ENCODE data around the gene REV3L.
A peak's percentile ranks its signal among the peaks of the same experiment; 100 is the strongest.
"Not testable (repeated sequence)": the region's sequence is repeated elsewhere in the genome, so short reads cannot be mapped to it uniquely, and the experiment has no call there.

The REV3L gene, protein sequence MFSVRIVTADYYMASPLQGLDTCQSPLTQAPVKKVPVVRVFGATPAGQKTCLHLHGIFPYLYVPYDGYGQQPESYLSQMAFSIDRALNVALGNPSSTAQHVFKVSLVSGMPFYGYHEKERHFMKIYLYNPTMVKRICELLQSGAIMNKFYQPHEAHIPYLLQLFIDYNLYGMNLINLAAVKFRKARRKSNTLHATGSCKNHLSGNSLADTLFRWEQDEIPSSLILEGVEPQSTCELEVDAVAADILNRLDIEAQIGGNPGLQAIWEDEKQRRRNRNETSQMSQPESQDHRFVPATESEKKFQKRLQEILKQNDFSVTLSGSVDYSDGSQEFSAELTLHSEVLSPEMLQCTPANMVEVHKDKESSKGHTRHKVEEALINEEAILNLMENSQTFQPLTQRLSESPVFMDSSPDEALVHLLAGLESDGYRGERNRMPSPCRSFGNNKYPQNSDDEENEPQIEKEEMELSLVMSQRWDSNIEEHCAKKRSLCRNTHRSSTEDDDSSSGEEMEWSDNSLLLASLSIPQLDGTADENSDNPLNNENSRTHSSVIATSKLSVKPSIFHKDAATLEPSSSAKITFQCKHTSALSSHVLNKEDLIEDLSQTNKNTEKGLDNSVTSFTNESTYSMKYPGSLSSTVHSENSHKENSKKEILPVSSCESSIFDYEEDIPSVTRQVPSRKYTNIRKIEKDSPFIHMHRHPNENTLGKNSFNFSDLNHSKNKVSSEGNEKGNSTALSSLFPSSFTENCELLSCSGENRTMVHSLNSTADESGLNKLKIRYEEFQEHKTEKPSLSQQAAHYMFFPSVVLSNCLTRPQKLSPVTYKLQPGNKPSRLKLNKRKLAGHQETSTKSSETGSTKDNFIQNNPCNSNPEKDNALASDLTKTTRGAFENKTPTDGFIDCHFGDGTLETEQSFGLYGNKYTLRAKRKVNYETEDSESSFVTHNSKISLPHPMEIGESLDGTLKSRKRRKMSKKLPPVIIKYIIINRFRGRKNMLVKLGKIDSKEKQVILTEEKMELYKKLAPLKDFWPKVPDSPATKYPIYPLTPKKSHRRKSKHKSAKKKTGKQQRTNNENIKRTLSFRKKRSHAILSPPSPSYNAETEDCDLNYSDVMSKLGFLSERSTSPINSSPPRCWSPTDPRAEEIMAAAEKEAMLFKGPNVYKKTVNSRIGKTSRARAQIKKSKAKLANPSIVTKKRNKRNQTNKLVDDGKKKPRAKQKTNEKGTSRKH (N-terminal part only)

DNA sequence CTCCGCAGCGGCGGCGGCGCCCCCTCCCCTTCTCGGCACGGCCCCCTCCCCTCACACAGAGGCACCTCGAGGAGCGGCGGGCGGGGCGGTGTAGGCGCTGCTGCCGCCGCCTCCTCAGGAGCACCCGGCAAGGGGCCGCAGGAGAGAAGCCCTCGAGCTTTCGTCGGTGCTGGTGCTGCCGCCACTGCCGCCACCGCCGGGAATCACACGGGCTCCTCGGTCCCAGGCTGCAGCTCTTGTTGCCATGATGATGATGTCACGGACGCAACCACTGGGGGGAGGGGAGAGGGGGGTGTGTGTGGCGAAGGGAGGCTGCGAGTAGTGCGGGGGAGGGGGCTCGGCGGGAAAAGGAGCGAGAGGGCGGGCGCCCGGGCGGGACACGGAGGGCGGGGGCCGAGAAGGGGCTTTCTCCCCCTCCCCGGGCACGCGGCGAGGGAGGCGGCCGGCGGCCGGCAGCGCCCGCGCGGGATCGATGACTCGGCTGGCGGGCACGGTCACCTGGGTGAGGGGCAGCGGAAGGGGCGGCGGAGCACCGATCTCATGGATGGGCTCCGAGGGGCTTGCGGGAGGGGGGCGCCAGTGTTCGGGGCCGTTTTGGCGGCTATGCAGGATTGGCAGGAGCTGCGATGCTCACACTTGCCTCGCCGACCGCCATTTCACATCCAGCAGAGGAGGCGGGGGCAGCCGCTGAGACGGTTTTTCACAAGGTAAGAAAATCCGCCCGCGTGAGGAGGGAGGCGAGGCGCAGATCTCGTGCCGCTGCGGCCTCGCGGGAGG is at the start of gene REV3L:
TSS of gene REV3L (minus strand) at position 260 of the 777 bp plus-strand sequence. CDS start 330 bp downstream, outside the sequence.
- DNase-seq (ENCODE audit: low spot score) = peak; percentile 86

DNA sequence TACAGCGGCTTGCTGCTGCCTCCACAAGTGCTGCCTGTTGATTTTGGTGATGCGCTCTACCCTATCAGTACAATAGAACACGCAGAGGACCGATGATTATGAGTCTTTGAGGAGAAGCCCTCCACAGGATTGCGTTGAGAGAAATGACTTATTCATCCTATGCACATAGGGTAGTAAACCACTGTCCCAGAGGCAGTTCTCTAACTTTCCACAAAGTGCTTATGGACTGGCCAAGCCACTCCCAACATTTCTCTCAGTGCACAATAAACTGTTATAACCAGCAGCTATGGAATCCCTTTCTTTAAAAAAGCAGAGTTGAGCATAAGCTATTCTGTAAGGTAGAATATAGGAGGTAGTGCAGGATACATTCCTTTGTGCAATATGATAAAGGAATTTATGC is 48.2 kb upstream of the REV3L start:
- no peak for DNase-seq (ENCODE audit: low spot score)

DNA sequence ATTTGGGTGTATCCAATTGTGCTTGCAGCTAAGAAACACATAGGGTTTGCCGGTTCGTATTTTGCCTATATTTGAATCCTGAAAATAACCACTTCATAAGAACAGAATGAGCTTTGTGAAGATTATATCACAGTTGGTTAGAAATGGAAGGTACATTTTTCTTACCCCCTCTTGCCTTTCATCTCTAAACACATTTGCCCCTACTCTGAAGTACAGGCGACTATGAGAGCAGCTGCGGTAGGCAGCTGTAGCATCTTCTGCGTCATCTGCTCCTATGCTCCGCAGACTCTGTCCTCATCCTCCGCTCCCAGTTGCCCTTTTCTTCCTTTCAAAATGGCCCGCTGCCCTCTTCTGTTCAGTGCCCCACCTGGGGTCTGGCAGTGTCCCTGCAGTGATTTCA is 47.6 kb upstream of the REV3L start:
- DNase-seq (ENCODE audit: low spot score) = no peak

DNA sequence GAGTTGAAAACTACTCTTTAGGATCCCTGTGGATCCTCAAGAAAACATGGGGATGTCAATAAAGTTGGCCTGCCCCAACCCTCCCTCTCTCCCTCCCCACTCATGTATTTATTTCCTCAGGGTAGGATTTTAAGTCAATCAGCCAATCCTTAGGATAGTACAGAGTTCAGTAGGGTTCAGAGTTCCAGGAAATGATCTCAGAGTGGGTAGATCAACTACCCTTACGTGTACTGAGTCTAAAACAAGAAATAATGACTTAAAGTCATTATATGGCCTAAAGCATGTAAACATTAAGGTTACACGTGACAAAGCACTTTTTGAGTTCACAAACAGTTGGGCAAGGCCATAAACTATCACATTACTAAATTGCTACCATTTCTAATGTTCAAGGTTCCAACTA is 47.2 kb upstream of the REV3L start:
- no peak for DNase-seq (ENCODE audit: low spot score)

DNA sequence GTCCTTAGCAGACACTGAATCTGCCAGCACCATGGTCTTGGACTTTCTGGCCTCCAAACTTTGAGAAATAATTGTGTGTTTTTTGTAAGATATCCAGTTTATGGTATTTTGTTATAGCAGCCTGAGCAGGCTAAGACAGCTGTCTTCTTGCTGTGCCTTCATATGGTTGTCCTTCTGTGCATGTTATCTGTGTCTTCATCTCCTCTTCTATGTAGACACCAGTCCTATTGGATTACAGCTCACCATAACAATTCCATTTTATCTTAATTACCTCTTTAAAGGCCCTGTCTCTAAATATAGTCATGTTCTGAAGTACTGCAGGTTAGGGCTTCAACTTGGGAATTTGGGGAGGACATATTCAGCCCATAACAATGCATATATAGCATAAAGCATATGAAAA is 44.3 kb upstream of the REV3L start:
- no peak for DNase-seq (ENCODE audit: low spot score)

DNA sequence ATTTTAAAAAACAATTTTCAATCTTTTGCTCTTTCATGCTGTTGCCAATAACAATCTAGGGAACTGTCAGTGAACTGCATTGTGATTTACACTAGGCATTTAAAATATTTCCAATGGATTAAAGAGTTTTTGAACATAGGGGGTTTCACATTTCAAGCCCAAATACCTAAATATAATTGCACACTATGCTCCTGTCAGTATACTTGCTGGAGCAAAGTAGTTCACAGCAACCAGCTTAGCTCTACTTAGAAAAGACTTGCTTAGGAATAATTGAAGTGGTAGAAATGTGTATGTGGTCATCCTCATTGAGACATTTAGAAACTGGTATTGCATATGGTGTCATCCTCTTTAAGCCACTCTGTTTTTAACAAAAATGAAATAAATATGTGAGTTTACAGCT is 41.7 kb upstream of the REV3L start:
- DNase-seq (ENCODE audit: low spot score) = no peak

DNA sequence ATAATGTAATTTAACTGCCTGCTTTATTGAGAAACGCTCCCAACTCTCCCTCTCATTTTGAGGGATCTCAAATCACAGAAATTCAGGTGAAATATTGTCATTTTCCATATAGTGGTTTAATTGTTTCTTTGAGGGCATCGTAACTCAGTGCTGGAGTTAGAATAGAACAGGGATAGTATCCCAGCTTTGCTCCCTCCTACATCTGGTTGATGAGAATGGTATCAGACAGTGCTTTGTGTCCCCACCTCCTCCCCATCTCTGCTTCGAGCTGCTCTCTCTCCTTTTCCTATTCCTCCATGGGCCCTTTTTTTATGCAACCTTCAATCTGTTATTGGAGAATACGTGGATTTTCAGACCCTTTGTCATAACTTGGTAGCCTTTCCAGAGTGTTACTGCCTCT is 41.2 kb upstream of the REV3L start:
- DNase-seq (ENCODE audit: low spot score) = no peak

DNA sequence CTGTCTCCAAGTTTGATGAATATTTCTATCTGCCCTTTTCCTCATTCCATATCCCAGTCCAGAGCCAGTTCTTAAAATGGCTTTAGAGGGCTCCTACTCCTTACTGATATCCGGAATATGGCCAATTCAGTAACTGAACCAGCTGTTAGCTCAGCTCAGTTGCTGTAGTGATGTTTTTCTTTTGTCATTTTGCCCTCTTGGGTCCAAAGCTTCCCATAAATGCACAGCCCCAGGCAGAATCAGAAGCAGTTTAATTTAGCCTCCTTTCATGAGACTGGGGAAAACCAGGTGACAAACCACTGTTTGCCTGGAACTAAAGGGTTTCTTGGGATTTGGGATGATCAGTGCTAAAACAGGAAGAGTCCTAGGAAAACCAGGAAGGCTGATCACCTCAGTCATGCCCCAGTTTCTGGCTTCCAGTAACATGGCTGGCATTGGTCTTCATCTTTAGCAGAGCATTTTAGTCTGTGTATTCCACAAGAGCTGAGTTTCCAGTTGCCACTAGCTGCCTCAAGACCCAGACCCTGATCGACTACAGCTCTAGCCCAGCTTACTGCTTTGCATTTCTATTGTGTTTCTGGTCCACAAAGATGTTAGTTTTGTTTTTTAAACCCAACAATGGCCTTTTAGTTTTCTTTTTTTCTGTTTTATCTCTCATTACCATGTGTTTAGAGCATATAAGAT is 40.6 kb upstream of the REV3L start:
- no peak for DNase-seq (ENCODE audit: low spot score)

DNA sequence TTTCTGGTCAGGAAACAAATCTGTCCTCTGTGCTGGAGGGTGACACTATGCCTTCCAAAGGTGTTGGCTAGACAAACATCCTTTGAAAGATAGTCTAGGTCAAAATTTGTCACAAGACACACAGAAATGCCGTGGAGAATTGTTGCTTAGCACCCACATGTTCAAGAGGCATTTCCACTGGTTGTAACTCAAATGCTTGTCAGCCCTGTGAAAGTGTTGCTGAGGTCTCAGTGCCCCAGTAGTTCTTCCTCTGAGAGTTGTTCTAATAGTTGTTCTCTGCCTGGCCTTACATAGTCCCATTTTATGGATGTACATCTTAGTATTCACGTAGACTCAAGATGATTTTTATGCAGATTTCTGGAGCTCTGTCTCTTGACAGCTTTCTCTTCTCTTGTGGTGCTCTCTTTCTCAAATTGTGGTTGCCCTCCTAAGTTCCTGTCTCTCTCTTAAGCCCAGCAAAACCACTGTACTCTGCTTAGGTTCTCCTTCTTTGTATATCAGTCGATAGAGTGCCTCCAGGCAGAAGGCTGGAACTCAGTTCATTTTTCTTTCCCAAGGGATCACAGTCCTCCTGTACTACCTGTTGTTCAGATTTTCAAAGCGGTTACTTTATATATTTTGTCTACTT is 39.5 kb upstream of the REV3L start:
- no peak for DNase-seq (ENCODE audit: low spot score)

DNA sequence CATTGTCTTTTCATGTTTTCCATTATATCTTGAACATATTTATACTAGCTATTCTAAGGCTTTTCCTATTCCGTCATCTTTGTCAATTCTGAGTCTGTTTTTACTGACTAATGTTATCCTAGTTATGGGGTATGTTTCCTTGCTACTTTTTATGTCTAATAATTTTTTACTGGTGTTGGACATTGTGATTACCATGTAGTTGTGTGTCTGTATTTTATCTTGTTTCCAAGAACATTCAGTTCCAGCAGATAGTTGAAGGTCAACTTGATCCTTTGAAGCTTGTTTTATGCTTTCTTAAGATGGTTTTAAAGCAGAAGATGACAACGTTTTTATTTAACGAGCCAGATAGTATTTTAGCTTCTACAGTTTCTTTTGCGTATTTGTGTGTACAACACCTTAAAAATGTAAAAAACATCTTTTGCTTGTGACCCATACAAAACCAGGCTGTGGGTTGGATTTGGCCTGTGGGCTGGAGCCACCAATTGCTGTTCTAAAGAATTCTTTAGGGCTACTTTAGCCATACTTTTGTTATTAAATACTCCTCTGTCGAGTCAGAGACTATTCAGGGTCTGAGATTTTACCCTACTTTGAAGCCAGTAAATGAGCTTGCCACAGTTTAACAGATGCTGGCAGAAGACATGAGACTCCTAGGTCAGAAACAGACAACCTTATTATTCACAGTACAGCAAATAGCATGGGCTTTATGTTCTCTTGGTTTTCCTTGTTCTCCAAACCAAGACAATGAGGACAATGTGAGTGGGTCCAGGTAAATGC is 38.7 kb upstream of the REV3L start:
- DNase-seq (ENCODE audit: low spot score) = no peak

DNA sequence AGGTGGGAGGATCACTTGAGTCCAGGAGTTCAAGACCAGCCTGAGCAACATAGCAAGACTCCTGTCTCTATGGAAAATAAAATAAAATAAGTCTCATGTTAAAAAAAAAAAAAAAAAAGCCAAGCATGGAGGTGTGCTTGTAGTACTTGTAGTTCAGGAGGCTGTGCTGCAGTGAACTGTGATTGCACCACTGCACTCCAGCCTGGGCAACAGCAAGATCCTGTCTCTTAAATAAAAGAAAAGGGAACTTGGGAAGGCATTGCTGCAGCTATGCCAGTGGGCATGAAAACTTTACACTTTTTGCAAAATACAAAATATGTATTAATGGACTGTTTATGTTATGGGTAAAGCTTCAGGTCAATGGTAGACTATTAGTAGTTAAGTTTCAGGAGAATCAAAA is 37.5 kb upstream of the REV3L start:
- no peak for DNase-seq (ENCODE audit: low spot score)

DNA sequence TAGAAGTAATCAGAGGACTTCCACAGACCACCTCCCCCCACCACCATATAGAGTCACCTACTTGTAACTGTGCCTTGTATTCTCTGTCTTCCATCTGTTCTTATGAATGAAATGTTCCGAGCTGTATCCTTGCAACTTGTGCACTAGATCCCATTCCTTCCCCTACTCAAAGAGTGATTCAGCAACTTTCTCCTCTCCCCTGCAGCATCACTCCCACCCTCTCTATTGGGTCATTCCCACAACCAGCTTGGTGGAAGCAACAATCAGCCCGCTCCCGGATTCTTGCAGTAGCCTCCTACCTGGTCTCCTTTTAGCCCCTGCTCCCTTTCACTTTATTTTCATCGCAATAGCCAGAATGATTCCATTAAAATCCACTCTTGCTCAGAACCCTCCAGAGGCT is 34.9 kb upstream of the REV3L start:
- DNase-seq (ENCODE audit: low spot score) = no peak

DNA sequence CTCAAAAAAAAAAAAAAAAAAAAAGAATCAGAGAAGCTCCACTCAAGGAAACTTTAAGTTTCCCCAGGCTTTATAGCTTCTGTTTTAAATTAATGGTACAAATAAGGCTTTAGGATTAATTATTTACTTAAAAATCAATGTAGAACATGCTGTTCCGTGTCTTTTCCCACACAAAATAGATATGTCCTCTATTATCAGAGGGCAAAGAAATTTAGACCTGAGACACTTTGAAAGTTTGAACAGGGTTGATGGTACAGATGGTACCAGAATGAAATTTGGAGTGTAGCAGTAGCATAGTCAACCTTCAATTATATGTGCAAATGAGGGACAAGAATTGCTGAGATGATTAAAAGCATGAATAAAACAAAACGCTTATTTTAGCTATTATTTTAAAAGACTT is 32.2 kb upstream of the REV3L start:
- no peak for DNase-seq (ENCODE audit: low spot score)

DNA sequence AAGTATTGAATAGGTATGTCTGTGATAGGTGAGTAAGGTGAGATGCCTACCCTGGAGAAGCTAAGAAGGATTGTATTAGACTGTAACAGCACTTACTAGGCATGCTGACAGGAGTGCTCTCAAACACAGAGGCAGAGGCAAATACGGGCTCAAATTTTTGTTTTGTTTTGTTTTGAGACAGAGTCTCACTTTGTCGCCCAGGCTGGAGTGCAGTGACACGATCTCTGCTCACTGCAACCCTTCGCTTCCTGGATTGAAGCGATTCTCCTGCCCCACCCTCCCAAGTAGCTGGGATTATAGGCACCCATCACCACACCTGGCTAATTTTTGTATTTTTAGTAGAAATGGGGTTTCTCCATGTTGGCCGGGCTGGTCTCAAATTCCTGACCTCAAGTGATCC is 31.5 kb upstream of the REV3L start:
- not testable (repeated sequence) for DNase-seq (ENCODE audit: low spot score)

DNA sequence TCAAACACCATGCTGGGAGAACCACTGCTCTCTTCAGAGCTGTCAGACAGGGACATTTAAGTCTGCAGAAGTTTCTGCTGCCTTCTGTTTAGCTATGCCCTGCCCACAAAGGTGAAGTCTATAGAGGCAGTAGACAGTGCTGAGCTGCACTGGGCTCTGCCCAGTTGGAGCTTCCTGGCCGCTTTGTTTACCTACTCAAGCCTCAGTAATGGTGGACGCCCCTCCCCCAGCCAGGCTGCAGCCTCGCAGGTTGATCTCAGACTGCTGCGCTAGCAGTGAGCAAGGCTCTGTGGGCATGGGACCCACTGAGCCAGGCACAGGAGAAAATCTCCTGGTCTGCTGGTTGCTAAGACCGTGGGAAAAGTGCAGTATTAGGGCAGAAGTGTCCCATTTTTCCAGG is 24.2 kb upstream of the REV3L start:
- not testable (repeated sequence) for DNase-seq (ENCODE audit: low spot score)

DNA sequence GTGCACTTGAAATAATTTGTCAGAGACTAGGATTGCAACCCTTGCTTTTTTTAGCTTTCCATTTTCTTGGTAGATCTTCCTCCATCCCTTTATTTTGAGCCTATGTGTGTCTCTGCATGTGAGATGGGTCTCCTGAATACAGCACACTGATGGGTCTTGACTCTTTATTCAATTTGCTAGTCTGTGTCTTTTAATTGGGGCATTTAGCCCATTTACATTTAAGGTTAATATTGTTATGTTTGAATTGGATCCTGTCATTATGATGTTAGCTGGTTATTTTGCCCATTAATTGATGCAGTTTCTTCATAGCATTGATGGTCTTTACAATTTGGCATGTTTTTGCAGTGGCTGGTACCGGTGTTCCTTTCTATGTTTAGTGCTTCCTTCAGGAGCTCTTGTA is 22.5 kb upstream of the REV3L start:
- not testable (repeated sequence) for DNase-seq (ENCODE audit: low spot score)

DNA sequence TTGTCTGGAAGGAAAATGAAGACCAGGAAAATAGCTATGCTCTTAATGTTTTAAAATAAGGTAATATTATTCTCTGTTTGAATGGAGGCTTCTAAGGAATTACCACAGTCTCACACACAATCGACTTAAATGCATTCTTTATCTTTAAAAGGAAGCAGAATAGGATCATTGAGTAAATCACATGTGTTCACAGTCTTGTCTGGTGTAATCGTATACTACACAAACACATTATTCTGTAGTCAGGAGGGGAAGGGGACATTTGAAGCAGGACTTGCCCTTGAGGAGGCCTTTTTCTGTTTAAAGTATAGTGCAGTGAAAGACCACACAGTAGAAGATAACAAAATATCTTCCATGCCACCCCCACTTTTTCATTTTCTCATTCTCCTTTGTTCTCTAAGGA is 20.6 kb upstream of the REV3L start:
- DNase-seq (ENCODE audit: low spot score) = no peak

DNA sequence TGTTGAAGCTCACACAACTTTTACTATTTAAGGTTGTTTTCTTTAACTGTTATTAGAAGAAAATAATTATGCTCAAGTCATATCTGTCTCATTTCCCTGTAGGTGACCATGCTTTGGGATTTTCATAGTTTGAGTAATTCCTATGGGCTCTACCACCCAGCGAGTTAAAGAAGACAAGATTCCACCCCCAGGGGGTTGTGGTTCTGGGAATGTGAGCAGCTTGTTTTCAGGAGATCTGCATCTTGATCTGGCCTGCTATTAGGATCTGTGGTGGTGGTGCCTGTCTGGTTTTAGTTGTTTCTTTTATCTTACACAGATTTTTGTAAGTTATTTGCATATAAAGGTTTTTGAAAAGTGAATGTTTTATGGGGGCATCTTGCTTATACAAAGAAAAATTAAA is 20.2 kb upstream of the REV3L start:
- DNase-seq (ENCODE audit: low spot score) = no peak

DNA sequence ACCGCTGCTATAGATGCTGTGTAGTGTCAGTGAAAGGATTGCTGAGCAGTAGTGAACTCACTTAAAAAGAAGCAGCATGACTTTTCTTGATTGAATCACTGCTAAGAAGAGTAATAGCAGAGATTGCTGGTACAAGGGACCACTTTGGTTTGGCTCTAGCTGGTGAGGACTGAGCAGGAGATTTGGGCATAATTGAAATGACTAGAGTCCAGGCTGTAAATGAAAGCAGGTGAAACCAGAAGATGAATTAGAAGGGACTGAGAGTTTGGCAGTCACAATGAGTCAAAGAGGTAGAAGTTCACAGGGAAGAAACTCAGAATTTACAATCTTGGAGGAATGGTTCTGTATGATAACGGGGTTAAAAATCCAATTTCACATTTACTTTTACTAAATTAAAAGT is 19.1 kb upstream of the REV3L start:
- no peak for DNase-seq (ENCODE audit: low spot score)

DNA sequence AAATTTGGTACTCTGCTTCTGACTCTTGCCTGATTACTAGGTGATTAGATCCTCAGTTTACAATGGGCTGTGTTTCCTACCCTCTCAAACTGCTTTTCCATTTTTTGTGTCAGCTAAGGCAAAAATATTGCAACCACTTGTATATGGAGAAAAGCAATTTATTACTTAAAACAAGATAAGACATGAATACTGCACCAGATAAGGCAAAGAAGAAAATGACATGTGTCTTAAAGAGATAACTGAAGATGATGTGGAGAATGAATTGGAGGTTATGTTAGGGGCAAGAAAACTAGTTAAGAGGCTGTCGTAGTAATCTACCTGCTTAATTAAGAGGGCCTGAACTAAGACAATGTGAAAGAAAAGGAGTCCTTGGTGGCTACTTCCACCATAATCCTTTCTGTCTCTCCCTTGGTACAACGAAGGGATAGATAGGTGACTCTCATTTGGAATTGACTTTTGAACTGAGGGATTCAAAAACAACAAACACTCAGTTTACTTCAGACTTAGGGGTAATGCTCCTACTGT is 16.3 kb upstream of the REV3L start:
- no peak for DNase-seq (ENCODE audit: low spot score)

Measured in CD4-positive, alpha-beta T cell treated with Interleukin-15 for 4 hours (primary cell).